Anterior cingulate cortex (tissue), 58 donors: ENCODE results near the gene CD6.
"Not testable (repeated sequence)": the region's sequence is repeated elsewhere in the genome, so short reads cannot be mapped to it uniquely, and the experiment has no call there.

Experiments
- DNase-seq, 58 donors: peaks; one replicate each; lab custom pipeline; 2025; lab: John Stamatoyannopoulos, UW

CD6 gene

GRCh38 chr11:60951606-60951903 lies 19.9 kb upstream of the CD6 start:
- DNase-seq = no peak

- peak in 24 of 58 donors; percentile 17 to 55 (median 38) for DNase-seq
Observed at GRCh38 chr11:60951904-60952741, 19.4 kb upstream of the CD6 start, which contains the start of gene SLC15A3. TSS of gene SLC15A3 (minus strand) at chr11:60952176. CDS start at chr11:60951551, 625 bp downstream.

GRCh38 chr11:60952742-60953170 lies 18.7 kb upstream of the CD6 start:
- DNase-seq = no peak

- DNase-seq = no peak
Observed at GRCh38 chr11:60953781-60954180, 17.7 kb upstream of the CD6 start.

GRCh38 chr11:60954421-60954820 lies 17.1 kb upstream of the CD6 start:
- no peak for DNase-seq

- DNase-seq = no peak
Observed at GRCh38 chr11:60955571-60955970, 15.9 kb upstream of the CD6 start.

- no peak for DNase-seq
Observed at GRCh38 chr11:60957188-60957587, 14.3 kb upstream of the CD6 start.

GRCh38 chr11:60959431-60959830 lies 12.0 kb upstream of the CD6 start:
- DNase-seq = no peak

- DNase-seq = no peak
Observed at GRCh38 chr11:60960405-60960804, 11.1 kb upstream of the CD6 start.

GRCh38 chr11:60964801-60965200 lies 6.7 kb upstream of the CD6 start:
- DNase-seq = no peak

- no peak for DNase-seq
Observed at GRCh38 chr11:60966890-60967289, 4.6 kb upstream of the CD6 start.

GRCh38 chr11:60968223-60968622 lies 3.3 kb upstream of the CD6 start:
- no peak for DNase-seq

GRCh38 chr11:60970369-60970774 lies 1.1 kb upstream of the CD6 start:
- peak in 12 of 58 donors; percentile 5 to 47 (median 22) for DNase-seq

GRCh38 chr11:60970890-60971289 lies 590 bp upstream of the CD6 start:
- no peak for DNase-seq

GRCh38 chr11:60972182-60973030 lies 926 bp downstream of the CD6 start:
- DNase-seq = no peak

GRCh38 chr11:60973699-60974098 lies 2.2 kb downstream of the CD6 start:
- DNase-seq = no peak

GRCh38 chr11:60974316-60974715 lies 2.8 kb downstream of the CD6 start:
- not testable (repeated sequence) for DNase-seq

- peak in 21 of 58 donors; percentile 12 to 72 (median 46) for DNase-seq
Observed at GRCh38 chr11:60974726-60975125, 3.2 kb downstream of the CD6 start.

- no peak for DNase-seq
Observed at GRCh38 chr11:60977224-60977623, 5.7 kb downstream of the CD6 start.

GRCh38 chr11:60977836-60978235 lies 6.4 kb downstream of the CD6 start:
- no peak for DNase-seq

- no peak for DNase-seq
Observed at GRCh38 chr11:60978546-60979380, 7.3 kb downstream of the CD6 start.
